Progenitor cell of endocrine pancreas (in vitro differentiated cells): ENCODE results near the gene TRIL. TPM values are rescaled to one million over a fixed set of nuclear protein-coding genes. Genes with fewer than 3 reads are reported as not detected.

Experiments used
- DNase-seq: peaks from one replicate; pipeline ENCODE4 v3.0.0; 2021; ENCODE audit warnings: low spot score; ENCODE audit not compliant: unreplicated experiment
- H3K27ac Mint-ChIP-seq: 2 replicates; pipeline ENCODE4 v1.8.0; 2021; ENCODE audit warnings: mild to moderate bottlenecking, moderate library complexity, mixed read lengths
- H3K27me3 Mint-ChIP-seq: 2 replicates; pipeline ENCODE4 v1.8.0; 2021; ENCODE audit warnings: mixed read lengths
- H3K36me3 Mint-ChIP-seq: 2 replicates; pipeline ENCODE4 v1.8.0; 2022; ENCODE audit warnings: mixed read lengths; ENCODE audit not compliant: insufficient read depth
- H3K4me1 Mint-ChIP-seq: 2 replicates; pipeline ENCODE4 v1.8.0; 2021; ENCODE audit warnings: low read depth, mixed read lengths
- H3K4me3 Mint-ChIP-seq: 2 replicates; pipeline ENCODE4 v1.8.0; 2021; ENCODE audit warnings: low read depth, mild to moderate bottlenecking, moderate library complexity, mixed read lengths
- H3K9me3 Mint-ChIP-seq: 2 replicates; pipeline ENCODE4 v1.8.0; 2021; ENCODE audit warnings: low read depth, mixed read lengths
- CTCF ChIP-seq: fragments of 200-600 bp; sonication (generic); IDR thresholded peaks from one replicate; pipeline ENCODE4 v1.5.0; 2021; ENCODE audit warnings: antibody characterized with exemption, mild to moderate bottlenecking; ENCODE audit not compliant: unreplicated experiment
- total RNA-seq: library from RNA; stranded (reverse); gene quantifications from 2 replicates; pipeline ENCODE4 v1.2.1, GENCODE V29; 2021

The TRIL gene
- total RNA-seq, 1 donor from 2014 or later, result 8.0 TPM

GRCh38 chr7:28988091-28988490 is 30.0 kb upstream of the TRIL start:
- TF ChIP-seq CTCF, result no peak

GRCh38 chr7:28986765-28987110 is 28.6 kb upstream of the TRIL start:
- DNase-seq, result no peak
- Mint-ChIP-seq H3K4me1 (peaks cover 13% of the 10 kb centered on the region), H3K36me3 (no peaks in the 10 kb centered on the region), H3K27ac (no peak overlapping the region), H3K4me3 (no peak overlapping the region), H3K27me3 (peaks cover 10% of the 10 kb centered on the region), H3K9me3 (no peaks in the 10 kb centered on the region)
- TF ChIP-seq CTCF, result no peak

More at GRCh38 chr7:28988091-28988490, 30.0 kb upstream of the TRIL start:
- no peak overlapping the region for H3K27ac Mint-ChIP-seq
- peaks cover 13% of the 10 kb centered on the region for H3K4me1 Mint-ChIP-seq
- H3K4me3 Mint-ChIP-seq, result no peak overlapping the region
- no peak for DNase-seq
- H3K36me3 Mint-ChIP-seq, result no peaks in the 10 kb centered on the region
- H3K9me3 Mint-ChIP-seq, result no peaks in the 10 kb centered on the region
- peaks cover 10% of the 10 kb centered on the region for H3K27me3 Mint-ChIP-seq

GRCh38 chr7:28986028-28986764 is 28.1 kb upstream of the TRIL start:
- Mint-ChIP-seq H3K4me1 (peaks cover 13% of the 10 kb centered on the region), H3K4me3 (no peak overlapping the region), H3K27ac (peak overlapping the region; percentile 50), H3K9me3 (no peaks in the 10 kb centered on the region), H3K36me3 (no peaks in the 10 kb centered on the region), H3K27me3 (peaks cover 10% of the 10 kb centered on the region)
- no peak for TF ChIP-seq CTCF
- no peak for DNase-seq

GRCh38 chr7:28984631-28985030 is 26.5 kb upstream of the TRIL start:
- peaks cover 13% of the 10 kb centered on the region for H3K4me1 Mint-ChIP-seq
- no peak overlapping the region for H3K4me3 Mint-ChIP-seq
- TF ChIP-seq CTCF, result no peak
- H3K27me3 Mint-ChIP-seq, result peaks cover 10% of the 10 kb centered on the region
- no peak for DNase-seq
- H3K27ac Mint-ChIP-seq, result no peak overlapping the region
- H3K9me3 Mint-ChIP-seq, result no peaks in the 10 kb centered on the region
- no peaks in the 10 kb centered on the region for H3K36me3 Mint-ChIP-seq

DNA sequence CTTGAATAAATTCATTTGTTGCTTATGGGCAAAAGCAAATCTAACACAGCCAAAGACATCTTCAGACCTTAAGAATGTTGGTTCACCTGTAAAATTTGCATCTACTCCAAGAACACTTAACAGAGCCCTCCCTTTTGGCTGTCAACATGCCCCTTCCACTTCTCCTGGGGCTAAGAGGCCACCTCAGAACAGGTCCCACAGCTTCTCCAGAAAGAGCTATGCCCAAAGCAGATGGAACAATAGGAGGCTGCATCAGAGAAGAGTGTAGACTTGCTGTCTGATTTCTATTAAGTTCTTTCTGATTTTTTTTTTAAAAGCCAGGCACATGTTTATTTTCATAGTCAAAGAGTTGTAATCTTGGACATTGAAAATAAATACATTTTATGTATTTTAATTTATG is 26.1 kb upstream of the TRIL start:
- Mint-ChIP-seq H3K9me3 (no peaks in the 10 kb centered on the region), H3K4me3 (no peak overlapping the region), H3K27me3 (peaks cover 10% of the 10 kb centered on the region), H3K36me3 (no peaks in the 10 kb centered on the region), H3K4me1 (peaks cover 13% of the 10 kb centered on the region), H3K27ac (no peak overlapping the region)
- DNase-seq, result no peak
- no peak for TF ChIP-seq CTCF
